SU-DHL-6 (cell line): ENCODE results near the gene ATP5PB.

Source experiments
- CTCF ChIP-seq: fragments of 200-600 bp; sonication (generic); IDR thresholded peaks from one replicate; pipeline ENCODE4 v1.5.1; 2017; ENCODE audit warnings: antibody characterized with exemption, mild to moderate bottlenecking, low read length, moderate library complexity; ENCODE audit not compliant: insufficient read depth, poor library complexity, severe bottlenecking
- EZH2phosphoT487 ChIP-seq: fragments of 200-600 bp; sonication (generic), shearing (Covaris generic); conservative IDR thresholded peaks from 2 replicates; pipeline ENCODE4 v1.6.1; 2018; ENCODE audit warnings: mild to moderate bottlenecking, antibody characterized with exemption, low read length, moderate library complexity, mixed read lengths

- no peak for TF ChIP-seq CTCF
- TF ChIP-seq EZH2phosphoT487, result no peak
These were observed 47.1 kb downstream of the ATP5PB start for GRCh38 chr1:111496398-111496797.
